MM.1S (cell line): ENCODE data around the gene NATD1.

Experiments
- DNase-seq: peaks from one replicate; pipeline ENCODE4 v3.0.0-alpha.2; 2015
- H2AFZ ChIP-seq: fragments of 300-600 bp; sonication (generic); 2 replicates; pipeline ENCODE4 v1.6.0; 2016; ENCODE audit warnings: antibody characterized with exemption, low read length
- H3F3A ChIP-seq: fragments of 300-600 bp; sonication (generic); 2 replicates; pipeline ENCODE4 v1.6.1; 2016; ENCODE audit warnings: mild to moderate bottlenecking, antibody characterized with exemption, low read length, moderate library complexity, mixed read lengths; ENCODE audit not compliant: insufficient read depth
- H3K27ac ChIP-seq: fragments of 300-600 bp; sonication (generic); 2 replicates; pipeline ENCODE4 v1.5.1; 2016; ENCODE audit warnings: mild to moderate bottlenecking, low read length
- H3K27me3 ChIP-seq: fragments of 300-600 bp; sonication (generic); replicated peaks from 2 replicates; pipeline ENCODE4 v1.6.0; 2016; ENCODE audit warnings: low read length; ENCODE audit not compliant: insufficient read depth
- H3K36me3 ChIP-seq: fragments of 300-600 bp; sonication (generic); replicated peaks from 2 replicates; pipeline ENCODE4 v1.6.1; 2016; ENCODE audit warnings: mild to moderate bottlenecking, low read length, mixed read lengths; ENCODE audit not compliant: insufficient read depth
- H3K4me1 ChIP-seq: fragments of 300-600 bp; sonication (generic); 2 replicates; pipeline ENCODE4 v1.6.1; 2016; ENCODE audit warnings: low read length, mixed read lengths
- H3K4me2 ChIP-seq: fragments of 300-600 bp; sonication (generic); 2 replicates; pipeline ENCODE4 v1.6.0; 2016; ENCODE audit warnings: low read depth, low read length
- H3K4me3 ChIP-seq: fragments of 300-600 bp; sonication (generic); 2 replicates; pipeline ENCODE4 v1.5.1; 2016; ENCODE audit warnings: low read length, mixed read lengths
- H3K79me2 ChIP-seq: fragments of 300-600 bp; sonication (generic); 2 replicates; pipeline ENCODE4 v1.6.1; 2016; ENCODE audit warnings: mixed run types, low read length, mixed read lengths
- H3K9ac ChIP-seq: fragments of 300-600 bp; sonication (generic); 2 replicates; pipeline ENCODE4 v1.6.1; 2016; ENCODE audit warnings: low read length, mixed read lengths
- H3K9me2 ChIP-seq: fragments of 300-600 bp; sonication (generic); replicated peaks from 2 replicates; pipeline ENCODE4 v1.6.1; 2016; ENCODE audit warnings: mild to moderate bottlenecking, low read length, mixed read lengths; ENCODE audit not compliant: insufficient read depth
- H3K9me3 ChIP-seq: fragments of 300-600 bp; sonication (generic); replicated peaks from 2 replicates; pipeline ENCODE4 v1.6.1; 2016; ENCODE audit warnings: mild to moderate bottlenecking, low read length, mixed read lengths; ENCODE audit not compliant: insufficient read depth
- H4K20me1 ChIP-seq: fragments of 300-600 bp; sonication (generic); 2 replicates; pipeline ENCODE4 v1.6.1; 2016; ENCODE audit warnings: mild to moderate bottlenecking, low read length, moderate library complexity, mixed read lengths; ENCODE audit not compliant: insufficient read depth
- CTCF ChIP-seq: fragments of 300-600 bp; sonication (generic); IDR thresholded peaks from 2 replicates; pipeline ENCODE4 v1.5.1; 2016; ENCODE audit warnings: antibody characterized with exemption, low read length, mixed read lengths
- EZH2 ChIP-seq: fragments of 300-600 bp; sonication (generic); optimal IDR thresholded peaks from 2 replicates; pipeline ENCODE3; 2017; ENCODE audit warnings: low read depth, mild to moderate bottlenecking, antibody characterized with exemption, low read length, mixed read lengths
- EZH2phosphoT487 ChIP-seq: fragments of 300-600 bp; sonication (generic); IDR thresholded peaks from 2 replicates; pipeline ENCODE4 v1.6.1; 2018; ENCODE audit warnings: antibody characterized with exemption, low read length

Gene NATD1

GRCh38 chr17:21189361-21189760 is 63.8 kb downstream of the NATD1 start:
- Histone ChIP-seq H3K4me3 (no peak overlapping the region), H3K27me3 (no peaks in the 10 kb centered on the region), H2AFZ (no peak overlapping the region), H3K9me2 (no peaks in the 10 kb centered on the region), H3K9me3 (no peaks in the 10 kb centered on the region), H3K9ac (no peak overlapping the region), H3K4me2 (no peak overlapping the region), H4K20me1 (no peaks in the 10 kb centered on the region), H3F3A (no peaks in the 10 kb centered on the region), H3K36me3 (no peaks in the 10 kb centered on the region; the same call in 1 of the 2 replicates), H3K79me2 (no peaks in the 10 kb centered on the region), H3K27ac (no peak overlapping the region), H3K4me1 (no peaks in the 10 kb centered on the region)
- no peak for DNase-seq
- TF ChIP-seq CTCF (no peak), EZH2phosphoT487 (no peak), EZH2 (no peak)
